Osteocyte (in vitro differentiated cells): ENCODE results near the gene RPS27. TPM values are rescaled to one million over a fixed set of nuclear protein-coding genes. Genes with fewer than 3 reads are reported as not detected.
A peak's percentile ranks its signal among the peaks of the same experiment; 100 is the strongest.

Source experiments
- DNase-seq: peaks from one replicate; pipeline ENCODE4 v3.0.0; 2021; ENCODE audit warnings: mixed read lengths; ENCODE audit not compliant: unreplicated experiment; ENCODE audit errors: extremely low spot score
- H3K27ac Mint-ChIP-seq: one replicate; pipeline ENCODE4 v1.8.0; 2021; ENCODE audit warnings: mild to moderate bottlenecking, mixed read lengths; ENCODE audit not compliant: unreplicated experiment
- H3K27me3 Mint-ChIP-seq: one replicate; pipeline ENCODE4 v1.8.0; 2021; ENCODE audit warnings: mixed read lengths; ENCODE audit not compliant: unreplicated experiment
- H3K36me3 Mint-ChIP-seq: one replicate; pipeline ENCODE4 v1.8.0; 2021; ENCODE audit warnings: mixed read lengths; ENCODE audit not compliant: unreplicated experiment
- H3K4me1 Mint-ChIP-seq: one replicate; pipeline ENCODE4 v1.8.0; 2021; ENCODE audit warnings: mixed read lengths; ENCODE audit not compliant: unreplicated experiment
- H3K4me3 Mint-ChIP-seq: one replicate; pipeline ENCODE4 v1.8.0; 2021; ENCODE audit warnings: mild to moderate bottlenecking, moderate library complexity, mixed read lengths; ENCODE audit not compliant: unreplicated experiment
- H3K9me3 Mint-ChIP-seq: one replicate; pipeline ENCODE4 v1.8.0; 2021; ENCODE audit warnings: mixed read lengths; ENCODE audit not compliant: unreplicated experiment
- CTCF ChIP-seq: fragments of 200-600 bp; sonication (generic); IDR thresholded peaks from 2 replicates; pipeline ENCODE4 v1.5.0; 2021; ENCODE audit warnings: antibody characterized with exemption, mild to moderate bottlenecking, moderate library complexity
- total RNA-seq: library from RNA; stranded (reverse); gene quantifications from 2 replicates; pipeline ENCODE4 v1.2.1, GENCODE V29; 2021

The RPS27 gene
- total RNA-seq, 1 donor from 2014 or later: 1,797 TPM

GRCh38 chr1:153984123-153984894, 6.3 kb upstream of the RPS27 start:
- Mint-ChIP-seq H3K4me3 (peak overlapping the region; percentile 99), H3K36me3 (peaks cover 9% of the 10 kb centered on the region), H3K9me3 (no peaks in the 10 kb centered on the region), H3K27ac (peak overlapping the region; percentile 48), H3K4me1 (peaks cover 34% of the 10 kb centered on the region), H3K27me3 (no peaks in the 10 kb centered on the region)
- no peak for DNase-seq
- TF ChIP-seq CTCF: no peak

GRCh38 chr1:153985341-153985912, 5.1 kb upstream of the RPS27 start:
- no peak for DNase-seq
- Mint-ChIP-seq H3K27ac (peak overlapping the region; percentile 98), H3K4me1 (peaks cover 35% of the 10 kb centered on the region), H3K9me3 (no peaks in the 10 kb centered on the region), H3K27me3 (no peaks in the 10 kb centered on the region), H3K4me3 (peak overlapping the region; percentile 99), H3K36me3 (peaks cover 9% of the 10 kb centered on the region)
- TF ChIP-seq CTCF: no peak

GRCh38 chr1:153985941-153986761, 4.4 kb upstream of the RPS27 start, which contains the start of gene RAB13:
Gene RAB13, minus strand, starts transcription at chr1:153986339. Its CDS starts 103 bp downstream, at chr1:153986236.
- DNase-seq: peak; percentile 93
- H3K27ac Mint-ChIP-seq: peak within 1 kb of the TSS; percentile 98
- H3K27me3 Mint-ChIP-seq: no peaks in the 10 kb centered on the region
- H3K4me3 Mint-ChIP-seq: peak within 1 kb of the TSS; percentile 99
- TF ChIP-seq CTCF: no peak
- peaks cover 13% of the 10 kb centered on the region for H3K36me3 Mint-ChIP-seq
- H3K9me3 Mint-ChIP-seq: no peaks in the 10 kb centered on the region
- H3K4me1 Mint-ChIP-seq: peaks cover 37% of the 10 kb centered on the region

GRCh38 chr1:153987621-153988020, 2.9 kb upstream of the RPS27 start:
- peak overlapping the region; percentile 98 for H3K27ac Mint-ChIP-seq
- TF ChIP-seq CTCF: no peak
- H3K4me3 Mint-ChIP-seq: no peak overlapping the region
- no peaks in the 10 kb centered on the region for H3K27me3 Mint-ChIP-seq
- H3K36me3 Mint-ChIP-seq: peaks cover 20% of the 10 kb centered on the region
- H3K9me3 Mint-ChIP-seq: no peaks in the 10 kb centered on the region
- no peak for DNase-seq
- peaks cover 44% of the 10 kb centered on the region for H3K4me1 Mint-ChIP-seq
